WTC11 (cell line): ENCODE data around the gene SLC7A4. TPM values are rescaled to one million over a fixed set of nuclear protein-coding genes. Genes with fewer than 3 reads are reported as not detected.

Source experiments
- ATAC-seq: fragments of 200-7000 bp; cut with Tn5 transposase; 2 replicates; pipeline ENCODE4 v1.10.0; 2021; ENCODE audit warnings: mild to moderate bottlenecking, moderate library complexity
- CTCF ChIA-PET: fragments of 300-600 bp; sonication (Branson Sonifier 250); formaldehyde crosslinking; loops from one replicate; lab custom pipeline; 2021; ENCODE audit warnings: antibody characterized with exemption; lab: Charles Lee
- POLR2A ChIA-PET: fragments of 350-600 bp; sonication (Branson Sonifier 250); formaldehyde crosslinking; loops from one replicate; lab custom pipeline; 2021; ENCODE audit warnings: antibody characterized with exemption; lab: Charles Lee
- DNase-seq: peaks from one replicate; pipeline ENCODE4 v3.0.0; 2021; ENCODE audit warnings: low spot score
- H3K27ac Mint-ChIP-seq: 2 replicates; pipeline ENCODE4 v1.8.0; 2021; ENCODE audit warnings: mixed read lengths
- H3K27me3 Mint-ChIP-seq: 2 replicates; pipeline ENCODE4 v1.8.0; 2021; ENCODE audit warnings: low read depth, mild to moderate bottlenecking, moderate library complexity, mixed read lengths
- H3K36me3 Mint-ChIP-seq: 2 replicates; pipeline ENCODE4 v1.8.0; 2021; ENCODE audit warnings: mixed read lengths
- H3K4me1 Mint-ChIP-seq: 2 replicates; pipeline ENCODE4 v1.8.0; 2022; ENCODE audit warnings: mixed read lengths
- H3K4me3 Mint-ChIP-seq: 2 replicates; pipeline ENCODE4 v1.8.0; 2021; ENCODE audit warnings: mild to moderate bottlenecking, moderate library complexity, mixed read lengths
- H3K9me3 Mint-ChIP-seq: 2 replicates; pipeline ENCODE4 v1.8.0; 2021; ENCODE audit warnings: mixed read lengths
- ESRRA ChIP-seq: sonication (generic); formaldehyde crosslinking; IDR thresholded peaks from 2 replicates; pipeline ENCODE4 v1.8.1; 2022; ENCODE audit warnings: mild to moderate bottlenecking, missing genetic modification reagents, borderline replicate concordance
- FOXJ3 ChIP-seq: sonication (generic); formaldehyde crosslinking; IDR thresholded peaks from 2 replicates; pipeline ENCODE4 v1.9.0; 2021; ENCODE audit warnings: missing genetic modification reagents, mild to moderate bottlenecking, borderline replicate concordance
- GABPB1 ChIP-seq: sonication (generic); formaldehyde crosslinking; IDR thresholded peaks from 2 replicates; pipeline ENCODE4 v1.8.1; 2023; ENCODE audit warnings: mild to moderate bottlenecking, missing genetic modification reagents
- NR2C2 ChIP-seq: sonication (generic); formaldehyde crosslinking; IDR thresholded peaks from 2 replicates; pipeline ENCODE4 v1.8.0; 2022; ENCODE audit warnings: mild to moderate bottlenecking, missing genetic modification reagents
- PRRX2 ChIP-seq: fragments of 250-450 bp; sonication (Bioruptor Pico); IDR thresholded peaks from 2 replicates; pipeline ENCODE4 v1.8.0; 2021; ENCODE audit warnings: mild to moderate bottlenecking
- RORB ChIP-seq: fragments of 250-450 bp; sonication (Bioruptor Pico); IDR thresholded peaks from 2 replicates; pipeline ENCODE4 v1.9.0; 2021; ENCODE audit warnings: mild to moderate bottlenecking
- SMAD3 ChIP-seq: sonication (generic); formaldehyde crosslinking; IDR thresholded peaks from 2 replicates; pipeline ENCODE4 v1.8.0; 2022; ENCODE audit warnings: missing genetic modification reagents, mild to moderate bottlenecking, borderline replicate concordance
- SOX15 ChIP-seq: fragments of 250-450 bp; sonication (Bioruptor Pico); IDR thresholded peaks from 2 replicates; pipeline ENCODE4 v1.9.0; 2021; ENCODE audit warnings: mild to moderate bottlenecking
- TCF7 ChIP-seq: sonication (generic); formaldehyde crosslinking; IDR thresholded peaks from 2 replicates; pipeline ENCODE4 v1.8.0; 2022; ENCODE audit warnings: mild to moderate bottlenecking, low read depth, missing genetic modification reagents, moderate library complexity
- ZBTB21 ChIP-seq: sonication (generic); formaldehyde crosslinking; IDR thresholded peaks from 2 replicates; pipeline ENCODE4 v1.8.1; 2023; ENCODE audit warnings: mild to moderate bottlenecking, missing genetic modification reagents, borderline replicate concordance
- ZNF121 ChIP-seq: sonication (generic); formaldehyde crosslinking; IDR thresholded peaks from 2 replicates; pipeline ENCODE4 v1.8.0; 2023; ENCODE audit warnings: missing genetic modification reagents
- ZNF232 ChIP-seq: sonication (generic); formaldehyde crosslinking; IDR thresholded peaks from 2 replicates; pipeline ENCODE4 v1.8.0; 2022; ENCODE audit warnings: mild to moderate bottlenecking, missing genetic modification reagents
- total RNA-seq: library from RNA; stranded (reverse); gene quantifications from 3 replicates; pipeline ENCODE4 v1.2.3, GENCODE V29; 2021
- TF ChIP-seq, protein P1 (sequence below): sonication (generic); formaldehyde crosslinking; IDR thresholded peaks from 2 replicates; pipeline ENCODE4 v1.8.1; 2023; ENCODE audit warnings: mild to moderate bottlenecking, missing genetic modification reagents
- TF ChIP-seq, protein P2 (sequence below): sonication (generic); formaldehyde crosslinking; IDR thresholded peaks from 2 replicates; pipeline ENCODE4 v1.8.0; 2022; ENCODE audit warnings: mild to moderate bottlenecking, missing genetic modification reagents
- TF ChIP-seq, protein P3 (sequence below): sonication (generic); formaldehyde crosslinking; IDR thresholded peaks from 2 replicates; pipeline ENCODE4 v1.8.1; 2023; ENCODE audit warnings: mild to moderate bottlenecking, missing genetic modification reagents, moderate library complexity
- TF ChIP-seq, protein P4 (sequence below): fragments of 200-600 bp; IDR thresholded peaks from 2 replicates; pipeline ENCODE4 v1.8.0; 2022; ENCODE audit warnings: antibody characterized with exemption
- TF ChIP-seq, protein P5 (sequence below): sonication (generic); formaldehyde crosslinking; IDR thresholded peaks from 2 replicates; pipeline ENCODE4 v1.8.0; 2022; ENCODE audit warnings: mild to moderate bottlenecking, missing genetic modification reagents

SLC7A4 gene
- total RNA-seq, 1 experiment from 2014 or later: 0.37 TPM

DNA sequence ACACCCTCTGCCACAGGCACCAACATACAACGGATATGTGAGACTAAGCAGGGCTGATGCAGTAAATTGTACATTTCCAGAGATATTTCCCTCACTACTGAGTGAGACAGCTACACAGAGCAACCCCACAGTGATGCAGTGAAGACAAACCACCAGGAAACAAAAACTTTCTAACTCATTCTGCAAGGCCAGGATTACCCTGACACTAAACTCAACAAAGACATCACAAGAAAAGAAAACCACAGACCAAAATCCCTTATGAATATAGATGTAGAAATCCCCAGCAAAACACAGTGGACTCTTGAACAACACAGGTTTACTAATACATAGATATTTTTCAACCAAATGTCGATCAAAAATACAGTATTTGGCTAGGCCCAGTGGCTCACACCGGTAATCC is 1.5 kb upstream of the SLC7A4 start (continued):
- TF ChIP-seq, protein P1, sequence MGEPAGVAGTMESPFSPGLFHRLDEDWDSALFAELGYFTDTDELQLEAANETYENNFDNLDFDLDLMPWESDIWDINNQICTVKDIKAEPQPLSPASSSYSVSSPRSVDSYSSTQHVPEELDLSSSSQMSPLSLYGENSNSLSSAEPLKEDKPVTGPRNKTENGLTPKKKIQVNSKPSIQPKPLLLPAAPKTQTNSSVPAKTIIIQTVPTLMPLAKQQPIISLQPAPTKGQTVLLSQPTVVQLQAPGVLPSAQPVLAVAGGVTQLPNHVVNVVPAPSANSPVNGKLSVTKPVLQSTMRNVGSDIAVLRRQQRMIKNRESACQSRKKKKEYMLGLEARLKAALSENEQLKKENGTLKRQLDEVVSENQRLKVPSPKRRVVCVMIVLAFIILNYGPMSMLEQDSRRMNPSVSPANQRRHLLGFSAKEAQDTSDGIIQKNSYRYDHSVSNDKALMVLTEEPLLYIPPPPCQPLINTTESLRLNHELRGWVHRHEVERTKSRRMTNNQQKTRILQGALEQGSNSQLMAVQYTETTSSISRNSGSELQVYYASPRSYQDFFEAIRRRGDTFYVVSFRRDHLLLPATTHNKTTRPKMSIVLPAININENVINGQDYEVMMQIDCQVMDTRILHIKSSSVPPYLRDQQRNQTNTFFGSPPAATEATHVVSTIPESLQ (CRISPR knock-in tag): no peak
- TF ChIP-seq GABPB1 (CRISPR knock-in tag): no peak
- TF ChIP-seq SOX15 (CRISPR knock-in tag): no peak
- TF ChIP-seq, protein P2, sequence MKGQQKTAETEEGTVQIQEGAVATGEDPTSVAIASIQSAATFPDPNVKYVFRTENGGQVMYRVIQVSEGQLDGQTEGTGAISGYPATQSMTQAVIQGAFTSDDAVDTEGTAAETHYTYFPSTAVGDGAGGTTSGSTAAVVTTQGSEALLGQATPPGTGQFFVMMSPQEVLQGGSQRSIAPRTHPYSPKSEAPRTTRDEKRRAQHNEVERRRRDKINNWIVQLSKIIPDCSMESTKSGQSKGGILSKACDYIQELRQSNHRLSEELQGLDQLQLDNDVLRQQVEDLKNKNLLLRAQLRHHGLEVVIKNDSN (CRISPR knock-in tag): no peak
- no peak for TF ChIP-seq TCF7 (CRISPR knock-in tag)
- no peak for TF ChIP-seq ESRRA (CRISPR knock-in tag)

DNA sequence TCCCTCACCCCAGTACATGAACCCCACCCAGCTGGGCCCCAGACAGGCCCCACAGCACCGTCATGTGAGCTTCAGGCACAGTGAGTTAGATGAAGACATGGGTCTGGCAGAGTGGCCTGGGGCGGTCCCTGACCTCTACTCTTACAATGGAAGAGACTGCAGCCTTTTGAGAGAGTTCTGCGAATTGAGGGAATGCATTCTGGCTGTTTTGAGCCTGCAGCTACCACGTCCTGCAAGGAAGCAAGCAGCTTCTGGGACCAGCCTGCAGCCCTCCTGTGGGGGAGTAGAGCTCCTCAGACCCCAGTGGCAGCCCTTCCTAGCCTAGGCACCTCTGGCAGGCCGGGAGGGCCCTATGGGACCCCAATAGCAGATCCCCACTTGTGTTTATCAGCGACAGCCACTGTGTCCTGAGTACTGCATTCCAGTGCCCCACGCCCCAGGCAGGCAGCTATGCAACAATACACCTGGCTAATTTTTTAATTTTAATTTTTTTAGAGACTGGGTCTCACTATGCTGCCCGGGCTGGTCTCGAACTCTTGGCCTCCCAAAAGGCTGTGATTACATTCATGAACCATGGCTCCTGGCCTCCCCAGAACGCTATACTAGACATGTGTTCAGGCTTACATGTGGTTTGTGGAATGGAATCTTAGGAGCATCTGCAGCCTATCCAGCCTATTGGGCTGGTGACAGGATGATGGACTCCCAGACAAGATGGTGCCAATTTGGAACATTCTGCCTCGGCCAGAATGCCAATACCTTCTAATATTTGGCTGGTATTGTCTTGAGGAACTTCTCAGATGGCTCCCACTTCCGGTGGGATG is 717 bp upstream of the SLC7A4 start:
- no peak for TF ChIP-seq GABPB1 (CRISPR knock-in tag)
- TF ChIP-seq ZNF121 (CRISPR knock-in tag): 0 out of 2 replicates have a peak, but pooled peaks have one; percentile 24
- Mint-ChIP-seq H3K36me3 (no peaks in the 10 kb centered on the region), H3K27me3 (peaks cover 33% of the 10 kb centered on the region), H3K9me3 (no peaks in the 10 kb centered on the region), H3K4me3 (peak overlapping the region; percentile 68), H3K4me1 (peaks cover 6% of the 10 kb centered on the region), H3K27ac (no peak overlapping the region)
- DNase-seq (no peak), ATAC-seq (peak; percentile 16; the same call in 1 of the 2 replicates)
- ChIA-PET POLR2A (interaction anchor here (0.9 kb wide), 1 partner anchor 32 kb away, joined by 5 read pairs; no protein-coding TSS in a partner anchor), CTCF (interaction anchor here (0.6 to 2.1 kb wide), 4 partner anchors 12 to 142 kb away, joined by 3 to 16 read pairs (median 4); no protein-coding TSS in a partner anchor)

DNA sequence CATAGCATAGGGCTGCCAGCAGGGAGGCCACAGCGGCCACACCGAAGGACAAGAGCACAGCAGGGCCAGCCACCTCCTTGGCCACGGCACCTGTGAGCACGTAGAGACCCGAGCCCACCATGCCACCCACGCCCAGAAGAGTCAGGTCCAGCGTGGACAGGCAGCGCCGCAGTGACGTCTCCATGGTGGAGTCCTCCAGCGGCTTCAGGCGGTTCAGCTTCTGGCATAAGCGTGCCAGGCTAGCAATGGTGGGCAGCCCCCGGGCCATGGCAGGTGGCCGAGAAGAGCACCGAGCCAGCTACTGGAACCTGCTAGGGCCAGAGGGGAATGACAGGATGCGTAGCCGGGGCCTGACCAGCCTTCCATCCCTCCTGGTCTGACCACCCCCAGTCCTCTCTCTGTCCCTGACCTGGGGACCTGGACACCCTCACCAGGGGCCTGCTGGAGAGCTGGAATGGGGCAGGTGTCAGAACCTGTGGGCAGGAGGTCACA is 770 bp downstream of the SLC7A4 start:
- POLR2A ChIA-PET: no interaction called here
- no peaks in the 10 kb centered on the region for H3K9me3 Mint-ChIP-seq
- peaks cover 33% of the 10 kb centered on the region for H3K27me3 Mint-ChIP-seq
- no peak for TF ChIP-seq PRRX2 (CRISPR knock-in tag)
- no peak for TF ChIP-seq FOXJ3 (CRISPR knock-in tag)
- no peak for TF ChIP-seq NR2C2
- TF ChIP-seq, protein P1 (CRISPR knock-in tag): no peak
- no peak for TF ChIP-seq RORB (CRISPR knock-in tag)
- TF ChIP-seq ZBTB21 (CRISPR knock-in tag): no peak
- TF ChIP-seq, protein P3, sequence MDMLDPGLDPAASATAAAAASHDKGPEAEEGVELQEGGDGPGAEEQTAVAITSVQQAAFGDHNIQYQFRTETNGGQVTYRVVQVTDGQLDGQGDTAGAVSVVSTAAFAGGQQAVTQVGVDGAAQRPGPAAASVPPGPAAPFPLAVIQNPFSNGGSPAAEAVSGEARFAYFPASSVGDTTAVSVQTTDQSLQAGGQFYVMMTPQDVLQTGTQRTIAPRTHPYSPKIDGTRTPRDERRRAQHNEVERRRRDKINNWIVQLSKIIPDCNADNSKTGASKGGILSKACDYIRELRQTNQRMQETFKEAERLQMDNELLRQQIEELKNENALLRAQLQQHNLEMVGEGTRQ (CRISPR knock-in tag): no peak
- no peak for TF ChIP-seq SMAD3
- TF ChIP-seq ZNF232 (CRISPR knock-in tag): no peak
- TF ChIP-seq, protein P4, sequence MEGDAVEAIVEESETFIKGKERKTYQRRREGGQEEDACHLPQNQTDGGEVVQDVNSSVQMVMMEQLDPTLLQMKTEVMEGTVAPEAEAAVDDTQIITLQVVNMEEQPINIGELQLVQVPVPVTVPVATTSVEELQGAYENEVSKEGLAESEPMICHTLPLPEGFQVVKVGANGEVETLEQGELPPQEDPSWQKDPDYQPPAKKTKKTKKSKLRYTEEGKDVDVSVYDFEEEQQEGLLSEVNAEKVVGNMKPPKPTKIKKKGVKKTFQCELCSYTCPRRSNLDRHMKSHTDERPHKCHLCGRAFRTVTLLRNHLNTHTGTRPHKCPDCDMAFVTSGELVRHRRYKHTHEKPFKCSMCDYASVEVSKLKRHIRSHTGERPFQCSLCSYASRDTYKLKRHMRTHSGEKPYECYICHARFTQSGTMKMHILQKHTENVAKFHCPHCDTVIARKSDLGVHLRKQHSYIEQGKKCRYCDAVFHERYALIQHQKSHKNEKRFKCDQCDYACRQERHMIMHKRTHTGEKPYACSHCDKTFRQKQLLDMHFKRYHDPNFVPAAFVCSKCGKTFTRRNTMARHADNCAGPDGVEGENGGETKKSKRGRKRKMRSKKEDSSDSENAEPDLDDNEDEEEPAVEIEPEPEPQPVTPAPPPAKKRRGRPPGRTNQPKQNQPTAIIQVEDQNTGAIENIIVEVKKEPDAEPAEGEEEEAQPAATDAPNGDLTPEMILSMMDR: no peak
- TF ChIP-seq, protein P5, sequence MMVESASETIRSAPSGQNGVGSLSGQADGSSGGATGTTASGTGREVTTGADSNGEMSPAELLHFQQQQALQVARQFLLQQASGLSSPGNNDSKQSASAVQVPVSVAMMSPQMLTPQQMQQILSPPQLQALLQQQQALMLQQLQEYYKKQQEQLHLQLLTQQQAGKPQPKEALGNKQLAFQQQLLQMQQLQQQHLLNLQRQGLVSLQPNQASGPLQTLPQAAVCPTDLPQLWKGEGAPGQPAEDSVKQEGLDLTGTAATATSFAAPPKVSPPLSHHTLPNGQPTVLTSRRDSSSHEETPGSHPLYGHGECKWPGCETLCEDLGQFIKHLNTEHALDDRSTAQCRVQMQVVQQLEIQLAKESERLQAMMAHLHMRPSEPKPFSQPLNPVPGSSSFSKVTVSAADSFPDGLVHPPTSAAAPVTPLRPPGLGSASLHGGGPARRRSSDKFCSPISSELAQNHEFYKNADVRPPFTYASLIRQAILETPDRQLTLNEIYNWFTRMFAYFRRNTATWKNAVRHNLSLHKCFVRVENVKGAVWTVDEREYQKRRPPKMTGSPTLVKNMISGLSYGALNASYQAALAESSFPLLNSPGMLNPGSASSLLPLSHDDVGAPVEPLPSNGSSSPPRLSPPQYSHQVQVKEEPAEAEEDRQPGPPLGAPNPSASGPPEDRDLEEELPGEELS (CRISPR knock-in tag): no peak
- TF ChIP-seq, all 79 proteins: peak for 0
- H3K4me3 Mint-ChIP-seq: peak overlapping the region; percentile 68
- CTCF ChIA-PET: interaction anchor here (0.9 to 2.1 kb wide), 2 partner anchors 10 to 146 kb away, joined by 3 to 16 read pairs; no protein-coding TSS in a partner anchor
- peaks cover 6% of the 10 kb centered on the region for H3K4me1 Mint-ChIP-seq
- DNase-seq (no peak), ATAC-seq (no peak)
- no peaks in the 10 kb centered on the region for H3K36me3 Mint-ChIP-seq
- H3K27ac Mint-ChIP-seq: no peak overlapping the region
